Measurements from ENCODE around the gene FEM1A.
"Not testable (repeated sequence)": the region's sequence is repeated elsewhere in the genome, so short reads cannot be mapped to it uniquely, and the experiment has no call there.

The FEM1A gene

GRCh38 chr19:4821265-4821664 lies 29.7 kb downstream of the FEM1A start:
- H3K27ac ChIP-seq: no peak overlapping the region
- TF ChIP-seq, protein P1, sequence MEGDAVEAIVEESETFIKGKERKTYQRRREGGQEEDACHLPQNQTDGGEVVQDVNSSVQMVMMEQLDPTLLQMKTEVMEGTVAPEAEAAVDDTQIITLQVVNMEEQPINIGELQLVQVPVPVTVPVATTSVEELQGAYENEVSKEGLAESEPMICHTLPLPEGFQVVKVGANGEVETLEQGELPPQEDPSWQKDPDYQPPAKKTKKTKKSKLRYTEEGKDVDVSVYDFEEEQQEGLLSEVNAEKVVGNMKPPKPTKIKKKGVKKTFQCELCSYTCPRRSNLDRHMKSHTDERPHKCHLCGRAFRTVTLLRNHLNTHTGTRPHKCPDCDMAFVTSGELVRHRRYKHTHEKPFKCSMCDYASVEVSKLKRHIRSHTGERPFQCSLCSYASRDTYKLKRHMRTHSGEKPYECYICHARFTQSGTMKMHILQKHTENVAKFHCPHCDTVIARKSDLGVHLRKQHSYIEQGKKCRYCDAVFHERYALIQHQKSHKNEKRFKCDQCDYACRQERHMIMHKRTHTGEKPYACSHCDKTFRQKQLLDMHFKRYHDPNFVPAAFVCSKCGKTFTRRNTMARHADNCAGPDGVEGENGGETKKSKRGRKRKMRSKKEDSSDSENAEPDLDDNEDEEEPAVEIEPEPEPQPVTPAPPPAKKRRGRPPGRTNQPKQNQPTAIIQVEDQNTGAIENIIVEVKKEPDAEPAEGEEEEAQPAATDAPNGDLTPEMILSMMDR (conservative IDR thresholded peaks at IDR 0.05): no peak

GRCh38 chr19:4822354-4822753 lies 30.8 kb downstream of the FEM1A start:
- H3K27ac ChIP-seq: not testable (repeated sequence)

GRCh38 chr19:4823577-4823976 lies 32.0 kb downstream of the FEM1A start:
- no peak overlapping the region for H3K27ac ChIP-seq
- TF ChIP-seq, protein P1 (conservative IDR thresholded peaks at IDR 0.05): no peak

- peak overlapping the region; percentile 86 for H3K27ac ChIP-seq
- TF ChIP-seq, protein P1 (conservative IDR thresholded peaks at IDR 0.05): no peak
These were observed 37.6 kb downstream of the FEM1A start for GRCh38 chr19:4829001-4829712.

- TF ChIP-seq, protein P1 (conservative IDR thresholded peaks at IDR 0.05): no peak
- peak overlapping the region; percentile 86 for H3K27ac ChIP-seq
These were observed 38.8 kb downstream of the FEM1A start for GRCh38 chr19:4830332-4830731.

DNA sequence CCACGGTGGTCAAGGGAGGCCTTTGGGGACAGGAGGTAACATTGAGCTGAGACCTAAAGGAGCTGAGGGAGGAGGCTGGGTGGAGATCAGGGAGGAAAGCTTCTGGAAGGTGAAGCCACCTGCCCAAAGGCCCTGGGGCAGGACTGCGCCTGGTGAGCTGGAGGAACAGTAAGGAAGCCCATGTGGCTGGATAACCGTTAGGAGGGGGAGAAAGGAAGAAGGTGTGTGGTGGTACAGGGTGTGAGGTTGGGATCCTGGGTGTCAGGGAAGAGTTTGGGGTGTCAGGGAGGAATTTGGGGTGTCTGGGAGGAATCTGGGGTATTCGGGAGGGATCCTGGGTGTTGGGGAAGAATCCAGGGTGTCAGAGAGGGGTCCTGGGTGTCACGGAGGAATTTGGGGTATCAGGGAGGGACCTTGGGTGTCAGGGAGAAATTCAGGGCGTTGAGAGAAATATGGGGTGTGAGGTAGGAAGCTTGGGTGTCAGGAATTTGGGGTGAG lies 39.3 kb downstream of the FEM1A start:
- H3K27ac ChIP-seq: peak overlapping the region; percentile 86
- TF ChIP-seq, protein P1 (conservative IDR thresholded peaks at IDR 0.05): no peak

GRCh38 chr19:4831304-4831978 lies 39.9 kb downstream of the FEM1A start, which contains the start of gene TICAM1:
Gene TICAM1 (minus strand): TSS chr19:4831712. CDS start chr19:4818377, 13,335 bp downstream.
- peak within 1 kb of the TSS; percentile 86 for H3K27ac ChIP-seq
- TF ChIP-seq, protein P1 (conservative IDR thresholded peaks at IDR 0.05): no peak

DNA sequence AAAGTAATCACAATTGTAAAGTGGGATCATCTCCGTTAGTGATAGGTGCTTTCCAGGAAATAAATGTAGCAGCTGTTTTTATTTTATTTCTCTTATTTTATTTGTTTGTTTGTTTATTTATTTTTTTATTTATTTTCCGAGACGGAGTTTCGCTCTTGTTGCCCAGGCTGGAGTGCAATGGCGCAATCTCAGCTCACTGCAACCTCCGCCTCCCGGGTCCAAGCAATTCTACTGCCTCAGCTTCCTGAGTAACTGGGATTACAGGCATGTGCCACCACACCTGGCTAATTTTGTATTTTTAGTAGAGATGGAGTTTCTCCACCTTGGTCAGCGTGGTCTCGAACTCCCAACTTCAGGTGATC lies 40.4 kb downstream of the FEM1A start:
- peak overlapping the region; percentile 86 for H3K27ac ChIP-seq
